Tibial nerve (tissue), 4 donors: ENCODE data around the gene NXPE4.

Experiments used
- CTCF ChIP-seq, 5 experiments: fragments of 200-600 bp in 3 of 5; fragments of 450-650 bp in 2 of 5; sonication (generic) in 3 of 5; IDR thresholded peaks; one replicate each; pipeline ENCODE4 v1.5.1; 2016 to 2019; ENCODE audit warnings: antibody characterized with exemption in 5 of 5, mild to moderate bottlenecking in 3 of 5, moderate library complexity in 2 of 5
- EP300 ChIP-seq, 2 donors: sonication (generic); formaldehyde crosslinking; IDR thresholded peaks; one replicate each; pipeline ENCODE4 v1.6.1; 2017; ENCODE audit warnings: antibody characterized with exemption in 2 of 2, mild to moderate bottlenecking in 1 of 2

DNA sequence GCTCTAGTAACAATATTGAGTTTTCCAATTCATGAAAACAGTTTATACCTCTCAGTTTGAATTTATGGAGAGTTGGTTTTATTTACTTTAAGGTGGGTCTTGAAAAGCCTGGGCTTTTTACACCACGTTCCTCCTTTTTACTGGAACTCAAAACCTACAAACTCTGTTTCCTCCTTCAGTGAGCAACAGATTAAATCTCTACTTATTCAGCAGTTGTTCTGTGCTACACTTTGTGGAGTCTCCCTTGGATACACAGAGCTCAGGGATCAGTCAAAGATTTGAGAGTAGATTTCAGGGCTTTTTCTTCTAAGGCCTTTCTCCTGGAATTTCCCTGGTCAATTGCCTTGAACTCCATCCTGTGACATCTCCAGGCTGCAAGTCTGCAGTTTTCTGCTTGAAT, 39.5 kb downstream of the NXPE4 start:
- TF ChIP-seq CTCF (IDR thresholded peaks at IDR 0.05): no peak
- no peak for TF ChIP-seq EP300 (IDR thresholded peaks at IDR 0.05)
